Fibroblast of lung (primary cell): Measurements from ENCODE around the gene CDCP2.

Experiments used
- CTCF ChIP-seq, 2 donors: IDR thresholded peaks in 1 of 2; conservative IDR thresholded peaks in 1 of 2; 1 replicate in 1 of 2; 2 replicates in 1 of 2; pipeline ENCODE4 v1.5.1; 2011 to 2012; ENCODE audit warnings: low read length in 2 of 2, control low read depth in 1 of 2, inconsistent platforms in 1 of 2, low read depth in 1 of 2, mild to moderate bottlenecking in 1 of 2
- EZH2 ChIP-seq: IDR thresholded peaks from 2 replicates; pipeline ENCODE4 v1.5.1; 2012; ENCODE audit warnings: low read length, control low read depth, mild to moderate bottlenecking; ENCODE audit errors: missing control alignments

DNA sequence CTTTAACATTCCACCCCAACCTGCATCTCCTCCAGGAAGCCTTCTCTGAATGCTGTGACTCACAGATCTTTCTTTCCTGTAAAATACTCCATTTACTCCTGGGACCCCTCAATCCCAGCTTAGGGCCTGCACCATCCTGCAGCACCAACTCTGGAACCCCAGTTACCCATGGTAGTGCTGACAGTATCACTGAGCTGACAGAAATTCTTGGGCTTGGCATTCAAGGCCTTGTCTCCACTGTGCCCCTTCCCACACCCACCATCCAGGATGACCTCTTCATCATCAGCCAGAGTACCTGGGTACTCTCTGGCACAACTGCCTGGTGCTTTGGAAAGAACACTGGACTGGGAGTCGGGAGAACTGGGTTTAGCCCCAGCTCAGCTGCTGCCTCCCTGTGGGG, 38.7 kb upstream of the CDCP2 start:
- no peak for TF ChIP-seq CTCF (conservative IDR thresholded peaks at IDR 0.05 in 1 of 2, IDR thresholded peaks at IDR 0.05 in 1 of 2; ENCODE audit: low read depth in 1 of 2, low read length in 2 of 2)
- TF ChIP-seq EZH2 = no peak
